ENCODE measurements around the gene DOLPP1. TPM values are rescaled to one million over a fixed set of nuclear protein-coding genes. Genes with fewer than 3 reads are reported as not detected.
"Not testable (repeated sequence)": the region's sequence is repeated elsewhere in the genome, so short reads cannot be mapped to it uniquely, and the experiment has no call there.

The DOLPP1 gene
- total RNA-seq, 1 experiment from 2014 or later, result 13.7 TPM

DNA sequence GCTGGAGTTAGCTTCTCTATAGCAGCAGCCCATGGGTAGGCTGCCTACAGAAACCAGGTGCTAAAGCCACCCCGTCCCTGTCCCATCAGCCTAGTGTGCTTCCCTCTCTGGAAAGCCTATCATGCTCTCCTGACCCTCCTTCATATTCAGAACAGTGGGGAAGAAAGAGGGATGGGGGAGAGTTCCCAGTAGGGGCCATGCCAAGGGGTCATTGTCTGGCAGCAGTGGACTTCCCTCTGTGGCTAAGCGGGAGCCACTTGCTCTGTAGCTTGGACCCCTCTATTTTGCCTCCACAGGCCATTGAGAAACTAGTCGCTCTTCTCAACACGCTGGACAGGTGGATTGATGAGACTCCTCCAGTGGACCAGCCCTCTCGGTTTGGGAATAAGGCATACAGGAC, 47.8 kb downstream of the DOLPP1 start:
- intact Hi-C loops (cut with micrococcal nuclease; ENCODE audit: unreplicated experiment), result no loop called here
- no peak for DNase-seq (ENCODE audit: low read depth, low spot score)
- Histone ChIP-seq H3K9me3 (ENCODE audit: control insufficient read depth, insufficient read depth, low read depth, low read length) (no peaks in the 10 kb centered on the region), H3K36me3 (ENCODE audit: control insufficient read depth, insufficient read depth, low read length) (no peaks in the 10 kb centered on the region), H3K27me3 (ENCODE audit: control insufficient read depth, insufficient read depth, low read length) (no peaks in the 10 kb centered on the region), H3K4me3 (ENCODE audit: low read depth in 2 of 2, low read length in 2 of 2) (no peak overlapping the region), H3K4me1 (ENCODE audit: control insufficient read depth, insufficient read depth, low read length) (no peaks in the 10 kb centered on the region), H3K27ac (ENCODE audit: low read length) (no peak overlapping the region)
- in situ Hi-C loops (cut with HindIII; ENCODE audit: low pct_unique_long_range_greater_than_20kb, low sequenced_read_pairs), result no loop called here
- ChIA-PET POLR2A (no interaction called here), CTCF (no interaction called here)
- ATAC-seq, result no peak
- TF ChIP-seq, protein P1, sequence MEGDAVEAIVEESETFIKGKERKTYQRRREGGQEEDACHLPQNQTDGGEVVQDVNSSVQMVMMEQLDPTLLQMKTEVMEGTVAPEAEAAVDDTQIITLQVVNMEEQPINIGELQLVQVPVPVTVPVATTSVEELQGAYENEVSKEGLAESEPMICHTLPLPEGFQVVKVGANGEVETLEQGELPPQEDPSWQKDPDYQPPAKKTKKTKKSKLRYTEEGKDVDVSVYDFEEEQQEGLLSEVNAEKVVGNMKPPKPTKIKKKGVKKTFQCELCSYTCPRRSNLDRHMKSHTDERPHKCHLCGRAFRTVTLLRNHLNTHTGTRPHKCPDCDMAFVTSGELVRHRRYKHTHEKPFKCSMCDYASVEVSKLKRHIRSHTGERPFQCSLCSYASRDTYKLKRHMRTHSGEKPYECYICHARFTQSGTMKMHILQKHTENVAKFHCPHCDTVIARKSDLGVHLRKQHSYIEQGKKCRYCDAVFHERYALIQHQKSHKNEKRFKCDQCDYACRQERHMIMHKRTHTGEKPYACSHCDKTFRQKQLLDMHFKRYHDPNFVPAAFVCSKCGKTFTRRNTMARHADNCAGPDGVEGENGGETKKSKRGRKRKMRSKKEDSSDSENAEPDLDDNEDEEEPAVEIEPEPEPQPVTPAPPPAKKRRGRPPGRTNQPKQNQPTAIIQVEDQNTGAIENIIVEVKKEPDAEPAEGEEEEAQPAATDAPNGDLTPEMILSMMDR (IDR thresholded peaks at IDR 0.05), result no peak
- TF ChIP-seq, protein P2, sequence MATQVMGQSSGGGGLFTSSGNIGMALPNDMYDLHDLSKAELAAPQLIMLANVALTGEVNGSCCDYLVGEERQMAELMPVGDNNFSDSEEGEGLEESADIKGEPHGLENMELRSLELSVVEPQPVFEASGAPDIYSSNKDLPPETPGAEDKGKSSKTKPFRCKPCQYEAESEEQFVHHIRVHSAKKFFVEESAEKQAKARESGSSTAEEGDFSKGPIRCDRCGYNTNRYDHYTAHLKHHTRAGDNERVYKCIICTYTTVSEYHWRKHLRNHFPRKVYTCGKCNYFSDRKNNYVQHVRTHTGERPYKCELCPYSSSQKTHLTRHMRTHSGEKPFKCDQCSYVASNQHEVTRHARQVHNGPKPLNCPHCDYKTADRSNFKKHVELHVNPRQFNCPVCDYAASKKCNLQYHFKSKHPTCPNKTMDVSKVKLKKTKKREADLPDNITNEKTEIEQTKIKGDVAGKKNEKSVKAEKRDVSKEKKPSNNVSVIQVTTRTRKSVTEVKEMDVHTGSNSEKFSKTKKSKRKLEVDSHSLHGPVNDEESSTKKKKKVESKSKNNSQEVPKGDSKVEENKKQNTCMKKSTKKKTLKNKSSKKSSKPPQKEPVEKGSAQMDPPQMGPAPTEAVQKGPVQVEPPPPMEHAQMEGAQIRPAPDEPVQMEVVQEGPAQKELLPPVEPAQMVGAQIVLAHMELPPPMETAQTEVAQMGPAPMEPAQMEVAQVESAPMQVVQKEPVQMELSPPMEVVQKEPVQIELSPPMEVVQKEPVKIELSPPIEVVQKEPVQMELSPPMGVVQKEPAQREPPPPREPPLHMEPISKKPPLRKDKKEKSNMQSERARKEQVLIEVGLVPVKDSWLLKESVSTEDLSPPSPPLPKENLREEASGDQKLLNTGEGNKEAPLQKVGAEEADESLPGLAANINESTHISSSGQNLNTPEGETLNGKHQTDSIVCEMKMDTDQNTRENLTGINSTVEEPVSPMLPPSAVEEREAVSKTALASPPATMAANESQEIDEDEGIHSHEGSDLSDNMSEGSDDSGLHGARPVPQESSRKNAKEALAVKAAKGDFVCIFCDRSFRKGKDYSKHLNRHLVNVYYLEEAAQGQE (IDR thresholded peaks at IDR 0.05; ENCODE audit: insufficient read depth in 1 of 2, low read depth in 2 of 2, low read length in 1 of 2), result no peak
- TF ChIP-seq POLR2AphosphoS5 (IDR thresholded peaks at IDR 0.05; ENCODE audit: low read depth, low read length), result no peak
- no TSS peak for BruUV-seq (replicated peaks)

DNA sequence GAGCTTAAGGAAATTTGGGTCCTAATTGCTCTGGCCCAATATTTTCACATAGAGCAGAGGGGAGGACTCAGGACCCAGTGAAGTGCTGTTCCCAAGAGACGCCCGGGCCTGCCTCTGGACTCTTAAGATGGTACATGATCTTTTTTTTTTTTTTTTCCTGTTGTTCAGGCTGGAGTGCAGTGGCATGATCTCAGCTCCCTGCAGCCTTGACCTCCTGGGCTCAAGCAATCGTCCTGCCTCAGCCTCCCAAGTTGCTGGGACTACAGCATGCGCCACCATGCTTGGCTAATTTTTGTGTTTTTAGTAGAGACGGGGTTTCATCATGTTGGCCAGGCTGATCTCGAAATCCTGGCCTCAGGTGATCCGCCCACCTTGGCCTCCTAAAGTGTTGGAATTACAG, 49.4 kb downstream of the DOLPP1 start:
- ATAC-seq; H3K27me3 ChIP-seq (ENCODE audit: control insufficient read depth, insufficient read depth, low read length); H3K4me1 ChIP-seq (ENCODE audit: control insufficient read depth, insufficient read depth, low read length); POLR2A ChIA-PET; in situ Hi-C loops (cut with HindIII; ENCODE audit: low pct_unique_long_range_greater_than_20kb, low sequenced_read_pairs); H3K27ac ChIP-seq (ENCODE audit: low read length); H3K4me3 ChIP-seq (ENCODE audit: low read depth in 2 of 2, low read length in 2 of 2); DNase-seq (ENCODE audit: low read depth, low spot score); H3K9me3 ChIP-seq (ENCODE audit: control insufficient read depth, insufficient read depth, low read depth, low read length); BruUV-seq (replicated peaks); H3K36me3 ChIP-seq (ENCODE audit: control insufficient read depth, insufficient read depth, low read length): not testable (repeated sequence)
- intact Hi-C loops (cut with micrococcal nuclease; ENCODE audit: unreplicated experiment), result loop anchor here (10.0 kb wide), 1 partner anchor 485 kb away; no protein-coding TSS in a partner anchor
- CTCF ChIA-PET, result interaction anchor here (0.5 kb wide), 1 partner anchor 101 kb away, joined by 4 read pairs; no protein-coding TSS in a partner anchor

DNA sequence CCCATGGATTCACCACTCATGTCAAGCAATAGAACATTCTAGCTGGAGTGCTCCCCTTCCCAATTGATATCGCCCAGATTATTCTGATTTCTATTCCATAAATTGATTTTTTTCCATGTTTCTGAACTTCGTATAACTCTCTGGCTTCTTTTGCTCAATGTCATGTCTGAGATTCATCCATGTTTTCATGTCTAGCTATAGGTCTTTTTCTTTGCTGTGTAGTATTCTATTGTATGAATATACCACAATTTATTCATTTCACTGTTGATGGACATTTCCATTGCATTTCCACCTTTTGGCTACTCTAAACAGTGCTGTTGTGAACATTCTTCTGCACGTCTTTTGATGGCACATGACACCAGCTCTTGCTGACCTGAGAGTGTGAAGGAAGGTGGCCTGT, 49.9 kb downstream of the DOLPP1 start:
- Histone ChIP-seq H3K27me3 (ENCODE audit: control insufficient read depth, insufficient read depth, low read length) (no peaks in the 10 kb centered on the region), H3K27ac (ENCODE audit: low read length) (no peak overlapping the region), H3K9me3 (ENCODE audit: control insufficient read depth, insufficient read depth, low read depth, low read length) (no peaks in the 10 kb centered on the region), H3K36me3 (ENCODE audit: control insufficient read depth, insufficient read depth, low read length) (peaks cover 2% of the 10 kb centered on the region; the same call in 1 of the 2 replicates), H3K4me3 (ENCODE audit: low read depth in 2 of 2, low read length in 2 of 2) (no peak overlapping the region), H3K4me1 (ENCODE audit: control insufficient read depth, insufficient read depth, low read length) (no peaks in the 10 kb centered on the region)
- POLR2A ChIA-PET, result no interaction called here
- TF ChIP-seq, protein P2 (IDR thresholded peaks at IDR 0.05; ENCODE audit: insufficient read depth in 1 of 2, low read depth in 2 of 2, low read length in 1 of 2), result no peak
- TF ChIP-seq, protein P1 (IDR thresholded peaks at IDR 0.05), result no peak
- TF ChIP-seq SIN3A (IDR thresholded peaks at IDR 0.05; ENCODE audit: borderline replicate concordance, insufficient read depth, low read depth, low read length) (no peak), TCF7L2 (IDR thresholded peaks at IDR 0.05; ENCODE audit: low read depth, low read length) (no peak), POLR2AphosphoS5 (IDR thresholded peaks at IDR 0.05; ENCODE audit: low read depth, low read length) (no peak)
- ATAC-seq (no peak), DNase-seq (ENCODE audit: low read depth, low spot score) (no peak)
- BruUV-seq (replicated peaks), result no TSS peak
- CTCF ChIA-PET, result interaction anchor here (0.5 to 1.4 kb wide), 2 partner anchors 12 to 102 kb away, joined by 3 to 4 read pairs; no protein-coding TSS in a partner anchor
- in situ Hi-C loops (cut with HindIII; ENCODE audit: low pct_unique_long_range_greater_than_20kb, low sequenced_read_pairs) (no loop called here), intact Hi-C loops (cut with micrococcal nuclease; ENCODE audit: unreplicated experiment) (loop anchor here (10.0 kb wide), 1 partner anchor 484 kb away; no protein-coding TSS in a partner anchor)

Data from Panc1 (cell line).